Uterus (tissue), 4 donors: ENCODE results near the gene SERPINA10. TPM values are rescaled to one million over a fixed set of nuclear protein-coding genes. Genes with fewer than 3 reads are reported as not detected.

Experiments used
- DNase-seq, 2 donors: peaks; one replicate each; pipeline ENCODE4 v3.0.0-alpha.2; 2019 to 2020
- H3K27ac ChIP-seq, 2 donors: fragments of 200-600 bp; sonication (generic); 1 replicate in 1 of 2; 2 replicates in 1 of 2; pipeline ENCODE4 v1.5.1; 2016 to 2018
- H3K27me3 ChIP-seq, 2 donors: fragments of 200-600 bp; sonication (generic); one replicate each; pipeline ENCODE4 v1.5.1; 2018 to 2019; ENCODE audit warnings: control low read depth in 1 of 2
- H3K36me3 ChIP-seq, 2 donors: fragments of 200-600 bp; sonication (generic); one replicate each; pipeline ENCODE4 v1.5.1; 2019; ENCODE audit warnings: control low read depth in 1 of 2
- H3K4me1 ChIP-seq, 2 donors: fragments of 200-600 bp; sonication (generic); one replicate each; pipeline ENCODE4 v1.5.1; 2018 to 2019; ENCODE audit warnings: control low read depth in 1 of 2
- H3K4me3 ChIP-seq, 2 donors: fragments of 200-600 bp; sonication (generic); 1 replicate in 1 of 2; 2 replicates in 1 of 2; pipeline ENCODE4 v1.5.1; 2018 to 2019; ENCODE audit warnings: mild to moderate bottlenecking in 1 of 2
- H3K9me3 ChIP-seq, 2 donors: fragments of 200-600 bp; sonication (generic); one replicate each; pipeline ENCODE4 v1.5.1; 2019; ENCODE audit warnings: control low read depth in 1 of 2
- CTCF ChIP-seq, 4 experiments: fragments of 200-600 bp in 2 of 4; fragments of 450-650 bp in 2 of 4; sonication (generic) in 2 of 4; IDR thresholded peaks; one replicate each; pipeline ENCODE4 v1.5.1; 2016 to 2019; ENCODE audit warnings: antibody characterized with exemption in 4 of 4, mild to moderate bottlenecking in 2 of 4, moderate library complexity in 1 of 4
- POLR2A ChIP-seq, 2 donors: fragments of 450-650 bp; IDR thresholded peaks; one replicate each; pipeline ENCODE4 v1.6.1; 2016; ENCODE audit warnings: antibody characterized with exemption in 2 of 2, mild to moderate bottlenecking in 1 of 2, moderate library complexity in 1 of 2
- intact Hi-C: fragments of 100-400 bp; cut with DNase I; formaldehyde crosslinking; loops from one replicate; pipeline ENCODE4 v1.15.1; 2023; ENCODE audit warnings: low total_unique reads
- total RNA-seq, 4 donors: library from RNA; depleted of rRNA in 3 of 4; stranded (reverse); fragments of >200 nt in 3 of 4; gene quantifications; one replicate each; pipeline versions ENCODE4 v1.1.0 to v1.2.4, GENCODE V29; 2014 to 2023
- donor health status: DM: yes; HTN: yes; CAD: no.

Gene SERPINA10
- total RNA-seq, 4 donors from 2014 or later = not detected

DNA sequence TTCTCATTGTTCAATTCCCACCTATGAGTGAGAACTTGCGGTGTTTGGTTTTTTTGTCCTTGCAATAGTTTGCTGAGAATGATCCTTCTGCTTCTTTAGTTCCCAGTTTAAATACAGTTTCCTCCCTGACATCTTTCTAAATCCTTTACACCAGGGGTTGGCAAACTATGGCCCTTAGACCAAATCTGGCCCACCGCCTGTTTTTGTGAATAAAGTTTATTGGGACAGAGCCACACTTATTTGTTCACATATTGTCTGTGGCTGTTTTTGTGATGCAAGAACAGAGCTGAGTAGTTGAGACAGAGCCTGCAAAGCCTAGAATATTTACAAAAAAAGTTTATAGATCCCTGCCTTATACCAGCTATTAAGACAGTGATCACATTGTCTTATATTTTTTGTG, 53.7 kb downstream of the SERPINA10 start:
- intact Hi-C loops = no loop called here
- no peak for TF ChIP-seq CTCF (IDR thresholded peaks at IDR 0.05)
- Histone ChIP-seq H3K4me3 (no peak overlapping the region), H3K27me3 (no peaks in the 10 kb centered on the region), H3K27ac (no peak overlapping the region), H3K4me1 (no peaks in the 10 kb centered on the region), H3K36me3 (no peaks in the 10 kb centered on the region), H3K9me3 (no peaks in the 10 kb centered on the region)
- no peak for DNase-seq

GRCh38 chr14:94237983-94238382, 55.1 kb downstream of the SERPINA10 start:
- Histone ChIP-seq H3K9me3 (no peaks in the 10 kb centered on the region), H3K36me3 (no peaks in the 10 kb centered on the region), H3K27me3 (no peaks in the 10 kb centered on the region), H3K4me3 (no peak overlapping the region), H3K27ac (no peak overlapping the region), H3K4me1 (no peaks in the 10 kb centered on the region)
- intact Hi-C loops = no loop called here
- TF ChIP-seq CTCF (IDR thresholded peaks at IDR 0.05) (no peak), POLR2A (IDR thresholded peaks at IDR 0.05) (no peak)
- no peak for DNase-seq

GRCh38 chr14:94237046-94237445, 56.0 kb downstream of the SERPINA10 start:
- intact Hi-C loops = no loop called here
- no peak for TF ChIP-seq CTCF (IDR thresholded peaks at IDR 0.05)
- no peak for TF ChIP-seq POLR2A (IDR thresholded peaks at IDR 0.05)
- Histone ChIP-seq H3K9me3 (no peaks in the 10 kb centered on the region), H3K4me3 (no peak overlapping the region), H3K36me3 (no peaks in the 10 kb centered on the region), H3K4me1 (no peaks in the 10 kb centered on the region), H3K27me3 (no peaks in the 10 kb centered on the region), H3K27ac (no peak overlapping the region)
- no peak for DNase-seq

Other genes with a start within 250 kb of the SERPINA10 start
- gene DDX24, start 212.1 kb downstream of the SERPINA10 start, total RNA-seq = 100 to 1,000 TPM in 3 of 4 donors, 10 to 100 TPM in 1; 55.6 to 223 (median 116) TPM
- gene IFI27L1, start 212.0 kb downstream of the SERPINA10 start, total RNA-seq = 10 to 100 TPM in 2 of 4 donors, 1 to 10 TPM in 2; 7.1 to 32.8 (median 14.3) TPM
- 100 to 1,000 TPM in 2 of 4 donors, 10 to 100 TPM in 1, 1 to 10 TPM in 1; 5.6 to 390 (median 196) TPM for gene IFI27, start 182.5 kb downstream of the SERPINA10 start, total RNA-seq
- gene IFI27L2, start 163.7 kb downstream of the SERPINA10 start, total RNA-seq = 100 to 1,000 TPM in 1 of 4 donors, 10 to 100 TPM in 3; 14.3 to 111 (median 45.0) TPM
- 1 to 10 TPM in 3 of 4 donors, under 1 TPM in 1; 0.59 to 4.1 (median 2.0) TPM for gene PPP4R4, start 118.9 kb downstream of the SERPINA10 start, total RNA-seq
- under 1 TPM in 1 of 4 donors, not detected in 3; 0.76 TPM for gene SERPINA6, start 30.1 kb upstream of the SERPINA10 start, total RNA-seq
- not detected for gene SERPINA2, start 73.4 kb upstream of the SERPINA10 start, total RNA-seq
- gene SERPINA1, start 95.3 kb upstream of the SERPINA10 start, total RNA-seq = 1 to 10 TPM in 2 of 4 donors, under 1 TPM in 1, not detected in 1; 0.88 to 6.6 (median 4.9) TPM
- not detected for gene SERPINA11, start 159.5 kb upstream of the SERPINA10 start, total RNA-seq
- gene SERPINA9, start 182.9 kb upstream of the SERPINA10 start, total RNA-seq = not detected
- gene SERPINA12, start 216.2 kb upstream of the SERPINA10 start, total RNA-seq = not detected